IMR-90 (cell line): Measurements from ENCODE around the gene MYO5A. TPM values are rescaled to one million over a fixed set of nuclear protein-coding genes. Genes with fewer than 3 reads are reported as not detected.

ENCODE experiments used
- ATAC-seq: fragments of 200-7000 bp; cut with Tn5 transposase; 2 replicates; pipeline ENCODE4 v1.9.1; 2020; ENCODE audit warnings: low read depth, mild to moderate bottlenecking, moderate library complexity
- BruUV-seq: library from RNA; stranded (reverse); fragments of 400-500 nt; replicated peaks from 2 replicates; lab custom pipeline; 2021; lab: Mats Ljungman, UMichigan
- CTCF ChIA-PET: fragments of 300-600 bp; formaldehyde crosslinking; extraction: SDS; loops from one replicate; lab custom pipeline; 2021; ENCODE audit warnings: antibody characterized with exemption; lab: Yijun Ruan, JAX
- POLR2A ChIA-PET: fragments of 300-600 bp; sonication (Branson Sonifier 250); formaldehyde crosslinking; loops from one replicate; lab custom pipeline; 2022; ENCODE audit warnings: antibody characterized with exemption; ENCODE audit not compliant: unreplicated experiment; lab: Charles Lee
- DNase-seq: peaks from one replicate; pipeline ENCODE4 v3.0.0; 2013
- H2AFZ ChIP-seq: replicated peaks from 2 replicates; pipeline ENCODE3; 2013; ENCODE audit warnings: low read length, mild to moderate bottlenecking; ENCODE audit not compliant: poor library complexity
- H2AK5ac ChIP-seq: 2 replicates; pipeline ENCODE4 v1.6.1; 2013; ENCODE audit warnings: low read depth, low read length, inconsistent platforms
- H2AK9ac ChIP-seq: replicated peaks from 2 replicates; pipeline ENCODE3; 2013; ENCODE audit warnings: mild to moderate bottlenecking, low read depth, low read length, moderate library complexity; ENCODE audit not compliant: poor library complexity
- H2BK120ac ChIP-seq: 2 replicates; pipeline ENCODE4 v1.6.1; 2013; ENCODE audit warnings: low read depth, low read length, inconsistent platforms
- H2BK15ac ChIP-seq: 3 replicates; pipeline ENCODE4 v1.6.1; 2013; ENCODE audit warnings: low read depth, low read length, inconsistent platforms
- H2BK20ac ChIP-seq: 2 replicates; pipeline ENCODE4 v1.6.1; 2013; ENCODE audit warnings: low read depth, mild to moderate bottlenecking, inconsistent platforms, low read length, moderate library complexity
- H2BK5ac ChIP-seq: 2 replicates; pipeline ENCODE4 v1.6.1; 2013; ENCODE audit warnings: mild to moderate bottlenecking, low read depth, low read length, inconsistent platforms; ENCODE audit not compliant: poor library complexity, severe bottlenecking
- H3K14ac ChIP-seq: replicated peaks from 2 replicates; pipeline ENCODE4 v1.6.1; 2013; ENCODE audit warnings: low read depth, low read length, inconsistent platforms
- H3K18ac ChIP-seq: 2 replicates; pipeline ENCODE4 v1.6.1; 2013; ENCODE audit warnings: low read depth, low read length, control low read depth
- H3K23ac ChIP-seq: 2 replicates; pipeline ENCODE4 v1.6.1; 2013; ENCODE audit warnings: low read depth, low read length, inconsistent platforms
- H3K27ac ChIP-seq: 2 replicates; pipeline ENCODE4 v1.5.1; 2013; ENCODE audit warnings: mild to moderate bottlenecking, control low read depth, low read length; ENCODE audit not compliant: insufficient read depth
- H3K27me3 ChIP-seq: 2 replicates; pipeline ENCODE4 v1.6.1; 2013; ENCODE audit warnings: low read length; ENCODE audit not compliant: control insufficient read depth, insufficient read depth
- H3K36me3 ChIP-seq: 2 replicates; pipeline ENCODE4 v1.6.1; 2013; ENCODE audit warnings: low read length, mixed read lengths; ENCODE audit not compliant: control insufficient read depth, insufficient read depth
- H3K4ac ChIP-seq: 2 replicates; pipeline ENCODE4 v1.6.1; 2013; ENCODE audit warnings: low read depth, low read length, inconsistent platforms
- H3K4me1 ChIP-seq: 2 replicates; pipeline ENCODE4 v1.6.1; 2013; ENCODE audit warnings: low read length, mixed read lengths; ENCODE audit not compliant: control insufficient read depth, insufficient read depth
- H3K4me2 ChIP-seq: 2 replicates; pipeline ENCODE4 v1.6.1; 2013; ENCODE audit warnings: low read depth, mild to moderate bottlenecking, control low read depth, low read length, moderate library complexity
- H3K4me3 ChIP-seq: 2 replicates; pipeline ENCODE4 v1.5.1; 2013; ENCODE audit warnings: low read depth, mild to moderate bottlenecking, control low read depth, low read length, moderate library complexity; ENCODE audit not compliant: insufficient read depth
- H3K56ac ChIP-seq: 2 replicates; pipeline ENCODE4 v1.6.1; 2013; ENCODE audit warnings: low read length, inconsistent platforms; ENCODE audit not compliant: insufficient read depth; ENCODE audit errors: extremely low read depth
- H3K79me1 ChIP-seq, 2 experiments: 2 replicates each; pipeline ENCODE4 v1.6.1; 2013; ENCODE audit warnings: low read length in 2 of 2, inconsistent platforms in 1 of 2, low read depth in 1 of 2
- H3K9ac ChIP-seq: 2 replicates; pipeline ENCODE4 v1.6.1; 2013; ENCODE audit warnings: low read depth, low read length, control low read depth
- H3K9me1 ChIP-seq: 2 replicates; pipeline ENCODE4 v1.6.1; 2013; ENCODE audit warnings: low read length, inconsistent platforms; ENCODE audit not compliant: insufficient read depth
- H3K9me3 ChIP-seq: 2 replicates; pipeline ENCODE4 v1.6.1; 2013; ENCODE audit warnings: low read length; ENCODE audit not compliant: control insufficient read depth, insufficient read depth
- H4K20me1 ChIP-seq: 2 replicates; pipeline ENCODE4 v1.6.1; 2013; ENCODE audit warnings: low read length, inconsistent platforms; ENCODE audit not compliant: insufficient read depth
- H4K5ac ChIP-seq: 2 replicates; pipeline ENCODE4 v1.6.1; 2013; ENCODE audit warnings: mild to moderate bottlenecking, low read depth, low read length, control low read depth
- H4K8ac ChIP-seq, 2 experiments: 2 replicates each; pipeline ENCODE4 v1.6.1; 2013; ENCODE audit warnings: low read depth in 2 of 2, low read length in 2 of 2, control low read depth in 1 of 2, inconsistent platforms in 1 of 2
- H4K91ac ChIP-seq: 2 replicates; pipeline ENCODE4 v1.6.1; 2013; ENCODE audit warnings: low read depth, low read length, inconsistent platforms; ENCODE audit not compliant: insufficient read depth
- ELK1 ChIP-seq: fragments of 150-350 bp; IDR thresholded peaks from 2 replicates; pipeline ENCODE4 v1.6.1; 2016; ENCODE audit warnings: low read depth, mild to moderate bottlenecking, low read length, moderate library complexity, borderline replicate concordance
- MAFK ChIP-seq: IDR thresholded peaks from 2 replicates; pipeline ENCODE4 v1.6.1; 2012; ENCODE audit warnings: low read depth, low read length, improper control_type of control experiment
- MXI1 ChIP-seq: IDR thresholded peaks from 2 replicates; pipeline ENCODE4 v1.6.1; 2012; ENCODE audit warnings: low read depth, mild to moderate bottlenecking, low read length, moderate library complexity, borderline replicate concordance
- NFE2L2 ChIP-seq: fragments of 150-350 bp; IDR thresholded peaks from 2 replicates; pipeline ENCODE4 v1.6.1; 2016; ENCODE audit warnings: low read depth, mild to moderate bottlenecking, low read length
- RCOR1 ChIP-seq: IDR thresholded peaks from 2 replicates; pipeline ENCODE4 v1.6.1; 2012; ENCODE audit warnings: mild to moderate bottlenecking, low read length, improper control_type of control experiment; ENCODE audit not compliant: insufficient replicate concordance
- USF2 ChIP-seq: fragments of 150-350 bp; IDR thresholded peaks from 2 replicates; pipeline ENCODE4 v1.6.1; 2017; ENCODE audit warnings: mild to moderate bottlenecking, antibody characterized with exemption, low read length, low read depth
- WGBS, 2 experiments: methylation state at CpG; one replicate each; pipeline versions ENCODE4 v1.1.5 to v1.1.7; 2013; ENCODE audit warnings: missing lambda C conversion rate in 2 of 2; ENCODE audit not compliant: insufficient read length in 1 of 2; ENCODE audit errors: extremely low coverage in 2 of 2; 5-methylcytosine and 5-hydroxymethylcytosine counted together
- dilution Hi-C: fragments of 300-500 bp; cut with HindIII; formaldehyde crosslinking; loops from one replicate; pipeline ENCODE4 v1.14.3; 2018; ENCODE audit warnings: low sequenced_read_pairs; ENCODE audit not compliant: unreplicated experiment
- in situ Hi-C: fragments of 300-500 bp; cut with MboI; formaldehyde crosslinking; loops from 3 replicates; pipeline ENCODE4 v1.14.3; 2019; ENCODE audit warnings: low sequenced_read_pairs, inconsistent platforms, mixed read lengths
- intact Hi-C: fragments of 100-400 bp; cut with micrococcal nuclease; formaldehyde crosslinking; loops from 2 replicates; pipeline ENCODE4 v1.10.0; 2022
- polyA plus RNA-seq, 3 experiments: library from polyadenylated mRNA; depleted of rRNA; stranded (reverse); fragments of >200 nt; gene quantifications; 2 replicates each; pipeline ENCODE4 v1.2.3, GENCODE V29; 2012; ENCODE audit warnings: low replicate concordance in 1 of 3
- total RNA-seq: library from RNA; depleted of rRNA; stranded (reverse); fragments of >200 nt; gene quantifications from 2 replicates; pipeline ENCODE4 v1.2.3, GENCODE V29; 2012

MYO5A gene
- total and polyA plus RNA-seq, 2 of the 4 experiments (the other 2 are of a cell fraction) = 19.4 to 69.2 TPM

DNA sequence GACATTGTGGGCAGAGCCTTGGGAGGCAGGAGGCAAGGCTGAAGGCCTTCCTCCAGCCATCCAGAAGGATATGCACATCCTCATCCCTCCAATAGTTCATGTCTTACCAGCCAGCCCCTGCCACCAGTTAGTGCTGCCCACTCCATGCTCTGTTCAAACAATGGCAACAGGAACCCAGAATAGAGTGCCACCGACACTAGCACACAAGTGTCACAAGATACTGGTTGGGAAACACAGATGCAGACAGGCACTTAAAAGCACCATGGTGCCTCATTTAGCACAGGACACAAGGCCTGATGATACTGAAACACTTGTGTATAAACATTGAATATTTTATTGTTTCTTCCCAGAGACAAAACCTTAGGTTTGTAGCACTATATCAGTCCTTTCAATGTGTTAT, 176.6 kb downstream of the MYO5A start:
- POLR2A ChIA-PET = no interaction called here
- no peak overlapping the region for H2AK5ac ChIP-seq
- no peak overlapping the region for H3K9ac ChIP-seq
- no peaks in the 10 kb centered on the region for H3K79me1 ChIP-seq
- H3K23ac ChIP-seq = no peak overlapping the region
- H2AK9ac ChIP-seq = no peak overlapping the region
- CTCF ChIA-PET = no interaction called here
- TF ChIP-seq USF2 (no peak), ELK1 (no peak), NFE2L2 (no peak), RCOR1 (no peak), MAFK (no peak), MXI1 (no peak)
- H4K8ac ChIP-seq = no peak overlapping the region
- no peak overlapping the region for H2BK5ac ChIP-seq
- dilution Hi-C loops (no loop called here), in situ Hi-C loops (no loop called here), intact Hi-C loops (no loop called here)
- H3K4ac ChIP-seq = no peak overlapping the region
- ATAC-seq (no peak), DNase-seq (no peak)
- H3K9me1 ChIP-seq = peaks cover 7% of the 10 kb centered on the region
- no peak overlapping the region for H3K56ac ChIP-seq
- H3K27ac ChIP-seq = no peak overlapping the region
- no peak overlapping the region for H2BK120ac ChIP-seq
- no peak overlapping the region for H4K91ac ChIP-seq
- H3K4me3 ChIP-seq = no peak overlapping the region
- WGBS, 2 experiments = no CpG with 5 or more reads among the region's 1 CpG
- H2BK20ac ChIP-seq = no peak overlapping the region
- H4K20me1 ChIP-seq = no peaks in the 10 kb centered on the region
- H3K9me3 ChIP-seq = no peaks in the 10 kb centered on the region
- no peak overlapping the region for H3K4me2 ChIP-seq
- no peak overlapping the region for H2BK15ac ChIP-seq
- no peak overlapping the region for H3K14ac ChIP-seq
- H3K4me1 ChIP-seq = peaks cover 4% of the 10 kb centered on the region
- H3K36me3 ChIP-seq = peaks cover 12% of the 10 kb centered on the region
- H3K18ac ChIP-seq = no peak overlapping the region
- no peak overlapping the region for H2AFZ ChIP-seq
- BruUV-seq = no TSS peak
- H3K27me3 ChIP-seq = no peaks in the 10 kb centered on the region
- H4K5ac ChIP-seq = no peak overlapping the region
